Nephron (organoid): ENCODE data around the gene NSFL1C.
"Not testable (repeated sequence)": the region's sequence is repeated elsewhere in the genome, so short reads cannot be mapped to it uniquely, and the experiment has no call there.

Source experiments
- H3K27ac Mint-ChIP-seq, 3 experiments: 2 replicates each; pipeline ENCODE4 v1.8.0; 2020; ENCODE audit warnings: mixed read lengths in 3 of 3, mild to moderate bottlenecking in 2 of 3, moderate library complexity in 1 of 3
- H3K27me3 Mint-ChIP-seq: 2 replicates; pipeline ENCODE4 v1.8.0; 2021; ENCODE audit warnings: low read depth, mild to moderate bottlenecking, moderate library complexity, mixed read lengths
- H3K36me3 Mint-ChIP-seq: 2 replicates; pipeline ENCODE4 v1.8.0; 2020; ENCODE audit warnings: low read depth, mixed read lengths
- H3K4me1 Mint-ChIP-seq: 2 replicates; pipeline ENCODE4 v1.8.0; 2020; ENCODE audit warnings: mixed read lengths
- H3K4me3 Mint-ChIP-seq, 3 experiments: 2 replicates each; pipeline ENCODE4 v1.8.0; 2020; ENCODE audit warnings: mild to moderate bottlenecking in 3 of 3, mixed read lengths in 3 of 3, moderate library complexity in 2 of 3
- H3K9me3 Mint-ChIP-seq: 2 replicates; pipeline ENCODE4 v1.8.0; 2020; ENCODE audit warnings: mixed read lengths
- CTCF ChIP-seq, 3 experiments: fragments of 200-600 bp; sonication (generic); IDR thresholded peaks; one replicate each; pipeline ENCODE4 v1.5.0; 2021; ENCODE audit warnings: antibody characterized with exemption in 3 of 3; ENCODE audit not compliant: unreplicated experiment in 3 of 3

Gene NSFL1C

DNA sequence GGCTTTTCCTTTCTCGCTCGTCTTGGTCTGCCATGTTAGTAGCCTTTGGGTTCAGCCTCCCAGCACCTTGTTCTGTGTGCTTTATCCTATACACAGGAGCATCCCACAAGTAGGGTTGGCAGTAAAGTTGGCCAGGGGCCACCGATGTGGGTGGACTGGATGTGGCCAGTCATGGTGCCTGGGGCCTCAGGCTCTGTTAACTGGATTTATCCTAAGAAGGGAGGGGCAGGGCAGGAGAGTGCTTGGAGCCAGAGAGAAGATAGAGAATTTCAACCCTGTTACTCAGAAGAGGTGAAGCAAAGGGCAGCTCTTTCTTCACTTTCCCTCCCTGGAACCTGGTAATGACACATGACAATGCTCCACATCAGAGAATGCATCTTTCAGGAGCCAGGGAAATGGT, 38.7 kb upstream of the NSFL1C start:
- no peaks in the 10 kb centered on the region for H3K36me3 Mint-ChIP-seq

GRCh38 chr20:1503564-1504227, 37.0 kb upstream of the NSFL1C start:
- Mint-ChIP-seq H3K4me3 (no peak overlapping the region), H3K36me3 (no peaks in the 10 kb centered on the region)

More for the DNA sequence above, 38.7 kb upstream of the NSFL1C start:
- Mint-ChIP-seq H3K27ac (no peak overlapping the region), H3K4me3 (no peak overlapping the region), H3K27me3 (peaks cover 30% of the 10 kb centered on the region), H3K4me1 (no peaks in the 10 kb centered on the region), H3K9me3 (peaks cover 6% of the 10 kb centered on the region)
- no peak for TF ChIP-seq CTCF (IDR thresholded peaks at IDR 0.05; ENCODE audit: unreplicated experiment in 3 of 3)

GRCh38 chr20:1500496-1500895, 33.8 kb upstream of the NSFL1C start:
- Mint-ChIP-seq H3K27ac (no peak overlapping the region), H3K27me3 (peaks cover 17% of the 10 kb centered on the region), H3K36me3 (no peaks in the 10 kb centered on the region), H3K4me3 (no peak overlapping the region), H3K4me1 (no peaks in the 10 kb centered on the region), H3K9me3 (peaks cover 9% of the 10 kb centered on the region)
- no peak for TF ChIP-seq CTCF (IDR thresholded peaks at IDR 0.05; ENCODE audit: unreplicated experiment in 3 of 3)

More at GRCh38 chr20:1503564-1504227, 37.0 kb upstream of the NSFL1C start:
- peak; percentile 76 to 84 (median 79) for TF ChIP-seq CTCF (IDR thresholded peaks at IDR 0.05; ENCODE audit: unreplicated experiment in 3 of 3)
- H3K27ac Mint-ChIP-seq, result no peak overlapping the region
- H3K9me3 Mint-ChIP-seq, result peaks cover 6% of the 10 kb centered on the region
- no peaks in the 10 kb centered on the region for H3K4me1 Mint-ChIP-seq
- H3K27me3 Mint-ChIP-seq, result peaks cover 26% of the 10 kb centered on the region

GRCh38 chr20:1499528-1500420, 33.1 kb upstream of the NSFL1C start:
- Mint-ChIP-seq H3K9me3 (peaks cover 9% of the 10 kb centered on the region), H3K27ac (no peak overlapping the region), H3K4me1 (no peaks in the 10 kb centered on the region), H3K4me3 (no peak overlapping the region), H3K36me3 (no peaks in the 10 kb centered on the region), H3K27me3 (peaks cover 21% of the 10 kb centered on the region)
- no peak for TF ChIP-seq CTCF (IDR thresholded peaks at IDR 0.05; ENCODE audit: unreplicated experiment in 3 of 3)

DNA sequence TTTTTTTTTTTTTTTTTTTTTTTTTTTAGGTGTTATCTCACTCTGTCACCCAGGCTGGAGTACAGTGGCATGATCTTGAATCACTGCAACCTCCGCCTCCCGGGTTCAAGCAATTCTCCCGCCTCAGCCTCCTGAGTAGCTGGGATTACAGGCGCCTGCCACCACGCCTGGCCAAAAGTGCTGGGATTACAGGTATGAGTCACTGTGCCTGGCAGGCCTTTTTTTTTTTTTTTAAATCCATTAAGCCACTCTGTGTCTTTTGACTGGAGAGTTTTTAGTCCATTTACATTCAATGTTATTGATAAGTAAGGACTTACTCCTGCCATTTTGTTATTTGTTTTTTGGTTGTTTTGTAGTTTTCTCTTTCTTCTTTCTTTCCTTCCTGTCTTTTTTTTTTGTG, 30.7 kb upstream of the NSFL1C start:
- not testable (repeated sequence) for H3K36me3 Mint-ChIP-seq, H3K4me3 Mint-ChIP-seq, H3K27ac Mint-ChIP-seq, H3K9me3 Mint-ChIP-seq, H3K4me1 Mint-ChIP-seq
- peaks cover 16% of the 10 kb centered on the region for H3K27me3 Mint-ChIP-seq

DNA sequence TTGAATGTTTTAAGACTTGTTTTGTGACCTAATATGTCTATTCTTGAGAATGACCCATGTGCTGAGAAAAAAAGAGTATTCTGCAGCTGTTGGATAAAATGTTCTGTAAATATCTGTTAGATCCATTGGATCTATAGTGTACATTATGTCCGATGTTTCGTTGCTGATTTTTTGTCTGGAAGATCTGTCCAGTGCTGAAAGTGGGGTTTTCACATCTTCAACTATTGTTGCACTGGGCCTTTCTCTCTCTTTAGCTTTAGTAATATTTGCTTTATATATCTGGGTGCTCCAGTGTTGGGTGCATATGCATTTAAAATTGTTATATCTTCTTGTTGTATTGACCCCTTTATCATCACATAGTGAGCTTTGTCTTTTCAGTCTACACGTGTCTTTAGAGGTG, 30.3 kb upstream of the NSFL1C start:
- peaks cover 19% of the 10 kb centered on the region for H3K27me3 Mint-ChIP-seq
- peaks cover 3% of the 10 kb centered on the region for H3K9me3 Mint-ChIP-seq
- H3K36me3 Mint-ChIP-seq, result no peaks in the 10 kb centered on the region
- H3K4me1 Mint-ChIP-seq, result no peaks in the 10 kb centered on the region
- no peak overlapping the region for H3K4me3 Mint-ChIP-seq
- H3K27ac Mint-ChIP-seq, result no peak overlapping the region
- no peak for TF ChIP-seq CTCF (IDR thresholded peaks at IDR 0.05; ENCODE audit: unreplicated experiment in 3 of 3)
